Activated CD8-positive, alpha-beta T cell treated with anti-CD3 and anti-CD28 coated beads for 36 hours (primary cell): Measurements from ENCODE around the gene LPCAT3. TPM values are rescaled to one million over a fixed set of nuclear protein-coding genes. Genes with fewer than 3 reads are reported as not detected.
"Not testable (repeated sequence)": the region's sequence is repeated elsewhere in the genome, so short reads cannot be mapped to it uniquely, and the experiment has no call there.

Source experiments
- ATAC-seq: fragments of 200-7000 bp; cut with Tn5 transposase; one replicate; pipeline ENCODE4 v1.10.0; 2021; ENCODE audit warnings: mild to moderate bottlenecking, moderate library complexity
- CTCF ChIA-PET: fragments of 350-600 bp; sonication (Branson Sonifier 250); formaldehyde crosslinking; loops from one replicate; lab custom pipeline; 2021; ENCODE audit warnings: antibody characterized with exemption; lab: Charles Lee
- POLR2A ChIA-PET: fragments of 350-600 bp; sonication (Branson Sonifier 250); formaldehyde crosslinking; loops from one replicate; lab custom pipeline; 2021; ENCODE audit warnings: antibody characterized with exemption; lab: Charles Lee
- DNase-seq: peaks from one replicate; pipeline ENCODE4 v3.0.0-alpha.2; 2020
- H3K27ac Mint-ChIP-seq: one replicate; pipeline ENCODE4 v1.8.0; 2021; ENCODE audit warnings: mild to moderate bottlenecking, mixed read lengths
- H3K27me3 Mint-ChIP-seq: one replicate; pipeline ENCODE4 v1.8.0; 2021; ENCODE audit warnings: mixed read lengths
- H3K36me3 Mint-ChIP-seq: one replicate; pipeline ENCODE4 v1.8.0; 2021; ENCODE audit warnings: low read depth, mixed read lengths
- H3K4me1 Mint-ChIP-seq: one replicate; pipeline ENCODE4 v1.8.0; 2021; ENCODE audit warnings: low read depth, mixed read lengths
- H3K4me3 Mint-ChIP-seq: one replicate; pipeline ENCODE4 v1.8.0; 2021; ENCODE audit warnings: mild to moderate bottlenecking, moderate library complexity, mixed read lengths
- H3K9me3 Mint-ChIP-seq: one replicate; pipeline ENCODE4 v1.8.0; 2021; ENCODE audit warnings: mixed read lengths
- CTCF ChIP-seq: fragments of 200-600 bp; IDR thresholded peaks from one replicate; pipeline ENCODE4 v1.8.0; 2022; ENCODE audit warnings: antibody characterized with exemption, mild to moderate bottlenecking
- intact Hi-C: fragments of 100-400 bp; cut with micrococcal nuclease; formaldehyde crosslinking; loops from one replicate; pipeline ENCODE4 v1.10.0; 2022
- total RNA-seq, 2 experiments: library from RNA; stranded (reverse); gene quantifications; one replicate each; pipeline ENCODE4 v1.2.3, GENCODE V29; 2021

LPCAT3 gene
- total RNA-seq, 2 experiments from 2014 or later, result 17.3 to 18.1 TPM

GRCh38 chr12:7012024-7012607 is 6.2 kb downstream of the LPCAT3 start:
- intact Hi-C loops, result no loop called here

GRCh38 chr12:7011398-7011797 is 6.9 kb downstream of the LPCAT3 start:
- CTCF ChIA-PET, result interaction anchor here (0.7 to 1.7 kb wide), 5 partner anchors 68 to 134 kb away, joined by 3 to 6 read pairs (median 3); partner anchors contain the start of genes C12orf57, C1RL and RNU7-1
- H3K4me3 Mint-ChIP-seq, H3K9me3 Mint-ChIP-seq, intact Hi-C loops, H3K27me3 Mint-ChIP-seq, H3K27ac Mint-ChIP-seq, ATAC-seq, DNase-seq: not testable (repeated sequence)
- Mint-ChIP-seq H3K36me3 (peaks cover 12% of the 10 kb centered on the region), H3K4me1 (peaks cover 20% of the 10 kb centered on the region)
- POLR2A ChIA-PET, result interaction anchor here (0.9 to 1.6 kb wide), 3 partner anchors 24 to 68 kb away, joined by 3 to 5 read pairs (median 3); partner anchors contain the start of genes C12orf57 and RNU7-1

More at GRCh38 chr12:7012024-7012607, 6.2 kb downstream of the LPCAT3 start:
- Mint-ChIP-seq H3K36me3 (peaks cover 12% of the 10 kb centered on the region), H3K9me3 (no peaks in the 10 kb centered on the region), H3K4me1 (peaks cover 27% of the 10 kb centered on the region), H3K27ac (no peak overlapping the region), H3K27me3 (no peaks in the 10 kb centered on the region), H3K4me3 (no peak overlapping the region)
- TF ChIP-seq CTCF, result no peak
- ChIA-PET CTCF (interaction anchor here (0.7 to 1.7 kb wide), 4 partner anchors 97 to 133 kb away, joined by 3 to 6 read pairs (median 3); partner anchors contain the start of gene C1RL), POLR2A (interaction anchor here (1.6 kb wide), 1 partner anchor 68 kb away, joined by 5 read pairs; the partner anchor contains the start of genes C12orf57 and RNU7-1)
- DNase-seq (no peak), ATAC-seq (no peak)

GRCh38 chr12:7009512-7009911 is 8.8 kb downstream of the LPCAT3 start:
- no peaks in the 10 kb centered on the region for H3K27me3 Mint-ChIP-seq
- intact Hi-C loops, result no loop called here
- DNase-seq (no peak), ATAC-seq (no peak)
- no peak overlapping the region for H3K4me3 Mint-ChIP-seq
- no peak for TF ChIP-seq CTCF
- POLR2A ChIA-PET, result interaction anchor here (0.7 kb wide), 1 partner anchor 15 kb away, joined by 3 read pairs; no protein-coding TSS in a partner anchor
- CTCF ChIA-PET, result interaction anchor here (0.9 to 1.3 kb wide), 3 partner anchors 9 to 103 kb away, joined by 3 to 7 read pairs (median 4); partner anchors contain the start of gene LPCAT3
- peaks cover 16% of the 10 kb centered on the region for H3K4me1 Mint-ChIP-seq
- no peaks in the 10 kb centered on the region for H3K9me3 Mint-ChIP-seq
- peaks cover 14% of the 10 kb centered on the region for H3K36me3 Mint-ChIP-seq
- H3K27ac Mint-ChIP-seq, result no peak overlapping the region

GRCh38 chr12:7008864-7009263 is 9.4 kb downstream of the LPCAT3 start:
- H3K27ac Mint-ChIP-seq, result no peak overlapping the region
- TF ChIP-seq CTCF, result no peak
- intact Hi-C loops, result no loop called here
- no peaks in the 10 kb centered on the region for H3K9me3 Mint-ChIP-seq
- ChIA-PET CTCF (interaction anchor here (0.9 to 1.4 kb wide), 3 partner anchors 9 to 18 kb away, joined by 3 read pairs; partner anchors contain the start of gene LPCAT3), POLR2A (interaction anchor here (1.7 kb wide), 1 partner anchor 9 kb away, joined by 9 read pairs; the partner anchor contains the start of gene LPCAT3)
- DNase-seq, result no peak
- peaks cover 16% of the 10 kb centered on the region for H3K36me3 Mint-ChIP-seq
- no peaks in the 10 kb centered on the region for H3K27me3 Mint-ChIP-seq
- ATAC-seq, result no peak
- no peak overlapping the region for H3K4me3 Mint-ChIP-seq
- peaks cover 17% of the 10 kb centered on the region for H3K4me1 Mint-ChIP-seq

GRCh38 chr12:7006639-7007038 is 11.6 kb downstream of the LPCAT3 start:
- Mint-ChIP-seq H3K4me1 (peaks cover 14% of the 10 kb centered on the region), H3K4me3 (no peak overlapping the region), H3K9me3 (no peaks in the 10 kb centered on the region), H3K36me3 (peaks cover 17% of the 10 kb centered on the region), H3K27me3 (no peaks in the 10 kb centered on the region), H3K27ac (no peak overlapping the region)
- no peak for ATAC-seq
- CTCF ChIA-PET, result no interaction called here
- DNase-seq, result no peak
- POLR2A ChIA-PET, result interaction anchor here (2.8 kb wide), 1 partner anchor 12 kb away, joined by 8 read pairs; the partner anchor contains the start of gene LPCAT3
- intact Hi-C loops, result no loop called here
- TF ChIP-seq CTCF, result no peak
